ENCODE measurements around the gene CPB2. TPM values are rescaled to one million over a fixed set of nuclear protein-coding genes. Genes with fewer than 3 reads are reported as not detected.

Gene CPB2
- total and polyA plus RNA-seq, 2 of the 8 experiments (the other 6 are each of a cell fraction or from before 2014, with no cell fraction given) = not detected

DNA sequence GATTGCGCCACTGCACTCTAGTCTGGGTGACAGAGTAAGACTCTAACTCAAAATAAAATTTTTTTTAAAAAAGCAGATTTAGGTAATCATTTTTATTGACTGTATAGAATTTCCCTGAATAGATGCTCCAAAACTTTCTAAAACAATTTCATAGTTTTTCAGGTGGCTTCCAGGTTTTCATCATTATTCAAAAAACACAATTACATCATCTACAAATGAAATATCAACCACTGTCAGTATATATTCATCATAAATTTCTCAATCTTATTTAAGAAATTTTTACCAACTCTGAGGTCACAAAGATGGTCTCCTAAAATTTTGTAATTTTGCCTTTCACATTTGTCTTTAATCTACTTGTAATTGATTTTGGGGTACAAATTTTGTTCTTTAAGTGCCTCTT lies 100.3 kb downstream of the CPB2 start:
- no peaks in the 10 kb centered on the region for H3K27me3 ChIP-seq (replicated peaks in 1 of 4; ENCODE audit: control insufficient read depth in 3 of 4, extremely low read depth in 1 of 4, insufficient read depth in 3 of 4, low read length in 3 of 4)
- H4K91ac ChIP-seq (replicated peaks; ENCODE audit: insufficient read length, low read length) = no peak overlapping the region
- H2BK15ac ChIP-seq (ENCODE audit: low read length) = no peak overlapping the region
- H2AK5ac ChIP-seq (ENCODE audit: low read depth, low read length) = no peak overlapping the region
- no peak overlapping the region for H3K14ac ChIP-seq (ENCODE audit: insufficient read length)
- ChIA-PET CTCF (ENCODE audit: partially characterized antibody) (no interaction called here), POLR2A (ENCODE audit: partially characterized antibody) (interaction anchor here (0.7 to 1.4 kb wide), 2 partner anchors 182 to 400 kb away, joined by 3 read pairs; no protein-coding TSS in a partner anchor)
- no peak overlapping the region for H3K4me3 ChIP-seq (ENCODE audit: extremely low read depth in 1 of 4, insufficient read depth in 2 of 4, low read depth in 3 of 4, low read length in 4 of 4)
- H3K23ac ChIP-seq (ENCODE audit: insufficient read length) = no peak overlapping the region
- no peak overlapping the region for H3K9ac ChIP-seq (replicated peaks in 1 of 4; ENCODE audit: extremely low read depth in 1 of 4, low read depth in 3 of 4, low read length in 3 of 4)
- H3K4me2 ChIP-seq (ENCODE audit: insufficient read depth in 1 of 2, low read depth in 2 of 2, low read length in 2 of 2) = no peak overlapping the region
- WGBS, 2 experiments (ENCODE audit: extremely low coverage in 1 of 2, insufficient coverage in 1 of 2, insufficient read length in 1 of 2, insufficient replicate concordance in 2 of 2, low coverage in 1 of 2, low lambda C conversion rate in 2 of 2, missing lambda C conversion rate in 1 of 2) = 94% methylated on average over 1 of the region's 1 CpG; no CpG with 5 or more reads in 1 of the 2 experiments
- H3K79me2 ChIP-seq (ENCODE audit: control insufficient read depth in 1 of 2, insufficient read depth in 2 of 2, low read length in 2 of 2) = no peaks in the 10 kb centered on the region
- no peak overlapping the region for H4K5ac ChIP-seq (ENCODE audit: insufficient read length, low read depth, low read length)
- no peak overlapping the region for H2BK12ac ChIP-seq (ENCODE audit: low read depth, low read length)
- no peaks in the 10 kb centered on the region for H3K23me2 ChIP-seq (ENCODE audit: low read depth, low read length)
- no peak for FAIRE-seq
- H2BK120ac ChIP-seq (replicated peaks; ENCODE audit: low read depth, low read length) = no peak overlapping the region
- no peak overlapping the region for H2BK20ac ChIP-seq (ENCODE audit: low read length)
- no peak overlapping the region for H3K4ac ChIP-seq (replicated peaks; ENCODE audit: insufficient read length, low read depth, low read length)
- no peak overlapping the region for H3K56ac ChIP-seq (replicated peaks; ENCODE audit: insufficient read length, low read depth, low read length)
- no peaks in the 10 kb centered on the region for H3K4me1 ChIP-seq (replicated peaks in 1 of 4; ENCODE audit: control insufficient read depth in 3 of 4, insufficient read depth in 4 of 4, low read length in 3 of 4)
- peaks cover 2 to 57% (median 21%) of the 10 kb centered on the region in 4 experiments; a peak in 7 of 8 replicates for H3K36me3 ChIP-seq (ENCODE audit: control insufficient read depth in 2 of 4, insufficient read depth in 4 of 4, low read length in 3 of 4)
- H2AFZ ChIP-seq (ENCODE audit: low read length) = no peak overlapping the region
- H2BK5ac ChIP-seq (ENCODE audit: low read depth, low read length) = no peak overlapping the region
- no peak overlapping the region for H3K27ac ChIP-seq (ENCODE audit: low read depth, low read length)
- H4K8ac ChIP-seq (ENCODE audit: extremely low read depth, insufficient read depth, low read length) = no peak overlapping the region
- H3K18ac ChIP-seq (ENCODE audit: extremely low read depth, low read length) = no peak overlapping the region
- H3K9me3 ChIP-seq (ENCODE audit: insufficient read depth in 2 of 2, low read depth in 1 of 2, low read length in 1 of 2) = no peaks in the 10 kb centered on the region
- no peak for DNase-seq (ENCODE audit: low read depth in 1 of 2, low spot score in 2 of 2)
- H3K79me1 ChIP-seq (ENCODE audit: low read depth, low read length) = no peaks in the 10 kb centered on the region
- H4K20me1 ChIP-seq (replicated peaks in 1 of 2; ENCODE audit: control insufficient read depth in 1 of 2, insufficient read depth in 2 of 2, low read length in 2 of 2) = no peaks in the 10 kb centered on the region
- TF ChIP-seq EGR1 (IDR thresholded peaks at IDR 0.05; ENCODE audit: borderline replicate concordance, low read depth, low read length) (no peak), BRCA1 (IDR thresholded peaks at IDR 0.05; ENCODE audit: low read depth, low read length) (no peak), TEAD4 (IDR thresholded peaks at IDR 0.05; ENCODE audit: low read depth, low read length) (no peak), CREB1 (IDR thresholded peaks at IDR 0.05) (no peak), BCL11A (IDR thresholded peaks at IDR 0.05; ENCODE audit: low read depth in 2 of 2, low read length in 2 of 2) (no peak), RBBP5 (IDR thresholded peaks at IDR 0.05; ENCODE audit: borderline replicate concordance, low read depth, low read length) (no peak), EP300 (IDR thresholded peaks at IDR 0.05; ENCODE audit: borderline replicate concordance in 1 of 2, low read depth in 2 of 2, low read length in 2 of 2) (no peak), TCF12 (IDR thresholded peaks at IDR 0.05; ENCODE audit: low read depth, low read length) (no peak), NANOG (IDR thresholded peaks at IDR 0.05; ENCODE audit: insufficient read depth, low read depth, low read length, poor library complexity, severe bottlenecking) (no peak), GTF2F1 (IDR thresholded peaks at IDR 0.05; ENCODE audit: borderline replicate concordance, low read depth, low read length) (no peak), RAD21 (IDR thresholded peaks at IDR 0.05 in 1 of 2, conservative IDR thresholded peaks at IDR 0.05 in 1 of 2; ENCODE audit: low read depth in 2 of 2, low read length in 2 of 2) (no peak), YY1 (IDR thresholded peaks at IDR 0.05; ENCODE audit: low read depth, low read length) (no peak), HDAC6 (IDR thresholded peaks at IDR 0.05; ENCODE audit: low read depth, low read length) (no peak), EZH2 (IDR thresholded peaks at IDR 0.05; ENCODE audit: low read depth, low read length, severe bottlenecking) (no peak)

Measured in H1 (cell line).